HepG2 (cell line): Measurements from ENCODE around the gene AXIN2. TPM values are rescaled to one million over a fixed set of nuclear protein-coding genes. Genes with fewer than 3 reads are reported as not detected.

Source experiments
- AGO2 ChIP-seq: fragments of 200-400 bp; formaldehyde crosslinking; optimal IDR thresholded peaks from 2 replicates; pipeline ENCODE3; 2017; ENCODE audit warnings: mild to moderate bottlenecking, low read depth, low read length, moderate library complexity
- ERF ChIP-seq: IDR thresholded peaks from 2 replicates; pipeline ENCODE4 v1.6.1; 2018; ENCODE audit warnings: missing biosample characterization, missing genetic modification reagents
- GABPB1 ChIP-seq: IDR thresholded peaks from 2 replicates; pipeline ENCODE4 v1.6.1; 2016; ENCODE audit warnings: mild to moderate bottlenecking, missing genetic modification reagents, moderate library complexity, missing compliant biosample characterization
- GATA4 ChIP-seq: sonication (generic); IDR thresholded peaks from 2 replicates; pipeline ENCODE4 v1.6.1; 2016; ENCODE audit warnings: antibody characterized with exemption, low read depth, borderline replicate concordance
- HDAC2 ChIP-seq: sonication (generic); formaldehyde crosslinking; IDR thresholded peaks from 2 replicates; pipeline ENCODE4 v1.4.0; 2020; ENCODE audit warnings: missing genetic modification reagents
- HMGXB4 ChIP-seq, 2 experiments: sonication (generic) in 1 of 2; formaldehyde crosslinking in 1 of 2; IDR thresholded peaks; 2 replicates each; pipeline versions ENCODE4 v1.4.0 to v1.6.1; 2018 to 2020; ENCODE audit warnings: missing genetic modification reagents in 2 of 2, borderline replicate concordance in 1 of 2, low read depth in 1 of 2, mild to moderate bottlenecking in 1 of 2, missing biosample characterization in 1 of 2
- HNRNPLL ChIP-seq: fragments of 200-400 bp; formaldehyde crosslinking; IDR thresholded peaks from 2 replicates; pipeline ENCODE4 v1.6.1; 2017; ENCODE audit warnings: mild to moderate bottlenecking, low read depth, low read length; ENCODE audit not compliant: poor library complexity, severe bottlenecking
- MEIS2 ChIP-seq: sonication (generic); formaldehyde crosslinking; IDR thresholded peaks from 2 replicates; pipeline ENCODE4 v1.9.0; 2021; ENCODE audit warnings: mild to moderate bottlenecking, missing genetic modification reagents
- NFKB2 ChIP-seq: sonication (generic); formaldehyde crosslinking; IDR thresholded peaks from 2 replicates; pipeline ENCODE4 v1.4.0; 2020; ENCODE audit warnings: missing genetic modification reagents, borderline replicate concordance
- NR2F2 ChIP-seq: IDR thresholded peaks from 2 replicates; pipeline ENCODE4 v1.6.1; 2012; ENCODE audit warnings: low read depth, inconsistent platforms, borderline replicate concordance
- TGIF2 ChIP-seq: IDR thresholded peaks from 2 replicates; pipeline ENCODE4 v1.6.1; 2016; ENCODE audit warnings: control low read depth, missing compliant biosample characterization
- ZBTB2 ChIP-seq: sonication (generic); formaldehyde crosslinking; IDR thresholded peaks from 2 replicates; pipeline ENCODE4 v1.8.0; 2022; ENCODE audit warnings: low read depth, missing genetic modification reagents
- ZBTB33 ChIP-seq: sonication (generic); formaldehyde crosslinking; IDR thresholded peaks from 2 replicates; pipeline ENCODE4 v1.4.0; 2020; ENCODE audit warnings: missing genetic modification reagents
- ZBTB44 ChIP-seq: sonication (generic); formaldehyde crosslinking; IDR thresholded peaks from 2 replicates; pipeline ENCODE4 v1.4.0; 2020; ENCODE audit warnings: missing genetic modification reagents
- ZNF256 ChIP-seq: sonication (generic); formaldehyde crosslinking; conservative IDR thresholded peaks from 2 replicates; pipeline ENCODE4 v1.4.0; 2020; ENCODE audit warnings: missing genetic modification reagents
- ZNF30 ChIP-seq: sonication (generic); formaldehyde crosslinking; IDR thresholded peaks from 2 replicates; pipeline ENCODE4 v1.5.0; 2020; ENCODE audit warnings: mild to moderate bottlenecking, missing genetic modification reagents
- ZNF335 ChIP-seq: sonication (generic); formaldehyde crosslinking; IDR thresholded peaks from 2 replicates; pipeline ENCODE4 v1.4.0; 2020; ENCODE audit warnings: missing genetic modification reagents
- polyA plus RNA-seq, 8 experiments: library from polyadenylated mRNA; depleted of rRNA in 3 of 8; stranded (reverse) in 7 of 8; unstranded in 1 of 8; fragments of >200 nt; fragmentation: Illumina TruSeq in 4 of 8; extraction: Trizol in 4 of 8; gene quantifications; 2 replicates each; pipeline versions ENCODE4 v1.2.1 to v1.2.3, GENCODE V29; 2011 to 2016; ENCODE audit warnings: low read depth in 4 of 8, missing spikeins in 1 of 8, mixed read lengths in 1 of 8; ENCODE audit not compliant: insufficient read depth in 1 of 8
- total RNA-seq, 5 experiments: library from RNA; depleted of rRNA; stranded (reverse); fragments of >200 nt; fragmentation: Illumina TruSeq; extraction: Trizol; gene quantifications; 2 replicates each; pipeline ENCODE4 v1.2.3, GENCODE V29; 2016; ENCODE audit warnings: low read depth in 1 of 5
- TF ChIP-seq, protein P1 (sequence below): sonication (generic); formaldehyde crosslinking; IDR thresholded peaks from 2 replicates; pipeline ENCODE4 v1.4.0; 2020; ENCODE audit warnings: missing genetic modification reagents, borderline replicate concordance
- TF ChIP-seq, protein P2 (sequence below): sonication (generic); formaldehyde crosslinking; IDR thresholded peaks from 2 replicates; pipeline ENCODE4 v1.5.0; 2020; ENCODE audit warnings: mild to moderate bottlenecking, missing genetic modification reagents

Gene AXIN2
- total and polyA plus RNA-seq, 2 of the 13 experiments (the other 11 are each of a cell fraction or from before 2014, with no cell fraction given) = 58.6 to 63.4 TPM

- TF ChIP-seq ZBTB44 (CRISPR knock-in tag) (no peak), MEIS2 (no peak), ERF (CRISPR knock-in tag) (no peak), TGIF2 (CRISPR knock-in tag) (0 out of 2 replicates have a peak, but pooled peaks have one; percentile 19), ZBTB2 (CRISPR knock-in tag) (no peak), NR2F2 (peak; percentile 36; the same call in 1 of the 2 replicates), ZNF30 (CRISPR knock-in tag) (no peak), HMGXB4 (CRISPR knock-in tag; IDR thresholded peaks at IDR 0.05; ENCODE audit: borderline replicate concordance in 1 of 2, low read depth in 1 of 2) (peak; percentile 28 to 48; a peak in 2 of 4 replicates), GATA4 (no peak), ZNF256 (CRISPR knock-in tag) (no peak), ZBTB33 (CRISPR knock-in tag) (no peak), AGO2 (peak; percentile 91), NFKB2 (CRISPR knock-in tag) (no peak), ZNF335 (CRISPR knock-in tag) (peak; percentile 54; the same call in 1 of the 2 replicates), HDAC2 (CRISPR knock-in tag) (peak; percentile 33; the same call in 1 of the 2 replicates), GABPB1 (no peak), HNRNPLL (peak; percentile 88)
- TF ChIP-seq, protein P1, sequence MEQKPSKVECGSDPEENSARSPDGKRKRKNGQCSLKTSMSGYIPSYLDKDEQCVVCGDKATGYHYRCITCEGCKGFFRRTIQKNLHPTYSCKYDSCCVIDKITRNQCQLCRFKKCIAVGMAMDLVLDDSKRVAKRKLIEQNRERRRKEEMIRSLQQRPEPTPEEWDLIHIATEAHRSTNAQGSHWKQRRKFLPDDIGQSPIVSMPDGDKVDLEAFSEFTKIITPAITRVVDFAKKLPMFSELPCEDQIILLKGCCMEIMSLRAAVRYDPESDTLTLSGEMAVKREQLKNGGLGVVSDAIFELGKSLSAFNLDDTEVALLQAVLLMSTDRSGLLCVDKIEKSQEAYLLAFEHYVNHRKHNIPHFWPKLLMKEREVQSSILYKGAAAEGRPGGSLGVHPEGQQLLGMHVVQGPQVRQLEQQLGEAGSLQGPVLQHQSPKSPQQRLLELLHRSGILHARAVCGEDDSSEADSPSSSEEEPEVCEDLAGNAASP (CRISPR knock-in tag) = peak; percentile 44; the same call in 1 of the 2 replicates
- TF ChIP-seq, protein P2, sequence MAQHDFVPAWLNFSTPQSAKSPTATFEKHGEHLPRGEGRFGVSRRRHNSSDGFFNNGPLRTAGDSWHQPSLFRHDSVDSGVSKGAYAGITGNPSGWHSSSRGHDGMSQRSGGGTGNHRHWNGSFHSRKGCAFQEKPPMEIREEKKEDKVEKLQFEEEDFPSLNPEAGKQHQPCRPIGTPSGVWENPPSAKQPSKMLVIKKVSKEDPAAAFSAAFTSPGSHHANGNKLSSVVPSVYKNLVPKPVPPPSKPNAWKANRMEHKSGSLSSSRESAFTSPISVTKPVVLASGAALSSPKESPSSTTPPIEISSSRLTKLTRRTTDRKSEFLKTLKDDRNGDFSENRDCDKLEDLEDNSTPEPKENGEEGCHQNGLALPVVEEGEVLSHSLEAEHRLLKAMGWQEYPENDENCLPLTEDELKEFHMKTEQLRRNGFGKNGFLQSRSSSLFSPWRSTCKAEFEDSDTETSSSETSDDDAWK (CRISPR knock-in tag) = no peak
Measured at GRCh38 chr17:65560628-65561451, 608 bp downstream of the AXIN2 start (continued).
